Transverse colon (tissue), 4 donors: ENCODE measurements around the gene AVPI1.

Experiments used
- CTCF ChIP-seq, 5 experiments: fragments of 200-600 bp in 3 of 5; fragments of 450-650 bp in 2 of 5; sonication (generic) in 3 of 5; IDR thresholded peaks; 1 replicate in 2 of 5; 2 replicates in 3 of 5; pipeline ENCODE4 v1.5.1; 2016 to 2017; ENCODE audit warnings: antibody characterized with exemption in 5 of 5, inconsistent platforms in 3 of 5, mild to moderate bottlenecking in 2 of 5, moderate library complexity in 1 of 5
- POLR2AphosphoS5 ChIP-seq, 3 donors: sonication (generic); formaldehyde crosslinking; IDR thresholded peaks; one replicate each; pipeline ENCODE4 v1.6.1; 2016; ENCODE audit warnings: antibody characterized with exemption in 3 of 3

GRCh38 chr10:97687785-97688781, 1.0 kb upstream of the AVPI1 start:
- TF ChIP-seq CTCF (IDR thresholded peaks at IDR 0.05) = no peak
- peak in 1 of 3 donors; percentile 20 for TF ChIP-seq POLR2AphosphoS5 (IDR thresholded peaks at IDR 0.05)
